AG04449 (cell line): ENCODE results near the gene HOXC5.

Source experiments
- CTCF ChIA-PET: fragments of 350-600 bp; formaldehyde crosslinking; extraction: SDS; loops from one replicate; lab custom pipeline; 2021; ENCODE audit warnings: antibody characterized with exemption; lab: Yijun Ruan, JAX
- POLR2A ChIA-PET: fragments of 400-600, 350-600 bp; formaldehyde crosslinking; extraction: SDS; loops from one replicate; lab custom pipeline; 2020; ENCODE audit warnings: antibody characterized with exemption, inconsistent platforms; lab: Yijun Ruan, JAX
- DNase-seq: peaks from one replicate; pipeline ENCODE4 v3.0.0-alpha.2; 2010; ENCODE audit warnings: low read depth, low spot score
- H3K4me3 ChIP-seq: 2 replicates; pipeline ENCODE4 v1.5.1; 2011; ENCODE audit warnings: low read depth, mild to moderate bottlenecking, control low read depth, low read length
- TF ChIP-seq, protein P1 (sequence below): IDR thresholded peaks from one replicate; pipeline ENCODE4 v1.5.1; 2011; ENCODE audit warnings: mild to moderate bottlenecking, moderate library complexity, low read length, control low read depth, inconsistent platforms; ENCODE audit not compliant: insufficient read depth; ENCODE audit errors: missing control alignments

The HOXC5 gene

DNA sequence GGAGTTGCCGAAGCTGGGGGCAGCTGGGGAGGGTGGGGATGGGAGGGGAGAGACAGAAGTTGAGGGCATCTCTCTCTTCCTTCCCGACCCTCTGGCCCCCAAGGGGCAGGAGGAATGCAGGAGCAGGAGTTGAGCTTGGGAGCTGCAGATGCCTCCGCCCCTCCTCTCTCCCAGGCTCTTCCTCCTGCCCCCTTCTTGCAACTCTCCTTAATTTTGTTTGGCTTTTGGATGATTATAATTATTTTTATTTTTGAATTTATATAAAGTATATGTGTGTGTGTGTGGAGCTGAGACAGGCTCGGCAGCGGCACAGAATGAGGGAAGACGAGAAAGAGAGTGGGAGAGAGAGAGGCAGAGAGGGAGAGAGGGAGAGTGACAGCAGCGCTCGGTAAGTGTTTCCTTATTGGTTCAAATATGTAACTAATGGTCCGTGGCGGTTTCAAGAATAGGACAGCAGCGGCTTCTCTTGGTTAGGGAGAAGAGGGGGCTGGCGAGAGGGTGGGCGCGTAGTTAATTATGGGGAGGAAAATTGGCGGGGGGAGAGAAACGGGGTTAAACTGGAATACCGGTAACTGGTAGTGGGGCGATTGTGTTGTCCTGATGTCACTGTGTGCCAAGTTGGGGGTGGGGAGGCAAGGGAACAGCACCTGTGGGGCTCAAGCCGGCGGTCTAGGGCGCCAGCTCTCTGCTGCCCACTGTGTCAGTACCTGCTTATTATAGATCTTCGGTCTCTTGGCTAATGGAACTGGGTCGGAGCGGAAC is 15.6 kb upstream of the HOXC5 start:
- no peak for DNase-seq
- H3K4me3 ChIP-seq, result peak overlapping the region; percentile 88
- TF ChIP-seq, protein P1, sequence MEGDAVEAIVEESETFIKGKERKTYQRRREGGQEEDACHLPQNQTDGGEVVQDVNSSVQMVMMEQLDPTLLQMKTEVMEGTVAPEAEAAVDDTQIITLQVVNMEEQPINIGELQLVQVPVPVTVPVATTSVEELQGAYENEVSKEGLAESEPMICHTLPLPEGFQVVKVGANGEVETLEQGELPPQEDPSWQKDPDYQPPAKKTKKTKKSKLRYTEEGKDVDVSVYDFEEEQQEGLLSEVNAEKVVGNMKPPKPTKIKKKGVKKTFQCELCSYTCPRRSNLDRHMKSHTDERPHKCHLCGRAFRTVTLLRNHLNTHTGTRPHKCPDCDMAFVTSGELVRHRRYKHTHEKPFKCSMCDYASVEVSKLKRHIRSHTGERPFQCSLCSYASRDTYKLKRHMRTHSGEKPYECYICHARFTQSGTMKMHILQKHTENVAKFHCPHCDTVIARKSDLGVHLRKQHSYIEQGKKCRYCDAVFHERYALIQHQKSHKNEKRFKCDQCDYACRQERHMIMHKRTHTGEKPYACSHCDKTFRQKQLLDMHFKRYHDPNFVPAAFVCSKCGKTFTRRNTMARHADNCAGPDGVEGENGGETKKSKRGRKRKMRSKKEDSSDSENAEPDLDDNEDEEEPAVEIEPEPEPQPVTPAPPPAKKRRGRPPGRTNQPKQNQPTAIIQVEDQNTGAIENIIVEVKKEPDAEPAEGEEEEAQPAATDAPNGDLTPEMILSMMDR, result no peak
- ChIA-PET CTCF (interaction anchor here (0.6 to 21.3 kb wide), 21 partner anchors 9 to 353 kb away, joined by 3 to 385 read pairs (median 5); partner anchors contain the start of genes HOXC10, HOXC5, HOXC6 and HOXC8), POLR2A (interaction anchor here (0.5 to 2.8 kb wide), 21 partner anchors 9 to 455 kb away, joined by 3 to 53 read pairs (median 4); partner anchors contain the start of genes HOXC10, HOXC5, HOXC6 and HOXC8)

DNA sequence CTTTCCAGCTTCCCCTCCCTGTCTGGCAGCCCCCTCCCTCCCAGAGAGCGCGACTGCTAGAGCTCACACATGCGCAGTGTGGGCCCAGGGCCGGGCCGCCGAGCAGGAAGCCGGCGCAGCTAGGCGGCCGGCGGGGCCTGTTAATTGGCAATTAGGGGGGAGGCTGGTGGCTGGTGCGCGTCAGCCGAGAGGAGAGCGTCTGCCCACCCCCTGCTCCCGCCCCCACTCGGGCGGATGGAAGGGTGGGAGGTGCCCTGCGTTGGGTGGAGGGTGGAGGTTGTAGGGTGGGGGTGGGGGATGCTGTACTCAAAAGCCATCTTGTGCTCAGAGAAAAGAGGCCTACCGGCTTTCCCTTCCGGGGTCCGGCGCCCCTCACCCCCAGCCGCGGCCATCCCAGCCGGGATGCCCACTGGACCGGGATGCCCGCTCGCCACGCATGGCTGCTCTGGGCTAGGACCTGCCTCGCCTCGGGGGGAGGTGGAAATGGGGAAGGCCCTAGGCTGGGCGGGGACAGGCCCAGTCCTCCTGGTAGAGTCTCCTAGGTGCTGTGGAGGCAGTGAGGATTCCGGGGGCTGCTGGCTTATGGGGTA is 14.9 kb upstream of the HOXC5 start:
- peak overlapping the region; percentile 88 for H3K4me3 ChIP-seq
- DNase-seq, result peak; percentile 82
- TF ChIP-seq, protein P1, result no peak
- CTCF ChIA-PET, result interaction anchor here (0.6 to 21.3 kb wide), 18 partner anchors 10 to 352 kb away, joined by 3 to 385 read pairs (median 5); partner anchors contain the start of genes HOXC10, HOXC5, HOXC6 and HOXC8
- POLR2A ChIA-PET, result interaction anchor here (0.6 to 2.8 kb wide), 18 partner anchors 10 to 178 kb away, joined by 3 to 53 read pairs (median 4); partner anchors contain the start of genes HOXC10, HOXC5, HOXC6 and HOXC8

DNA sequence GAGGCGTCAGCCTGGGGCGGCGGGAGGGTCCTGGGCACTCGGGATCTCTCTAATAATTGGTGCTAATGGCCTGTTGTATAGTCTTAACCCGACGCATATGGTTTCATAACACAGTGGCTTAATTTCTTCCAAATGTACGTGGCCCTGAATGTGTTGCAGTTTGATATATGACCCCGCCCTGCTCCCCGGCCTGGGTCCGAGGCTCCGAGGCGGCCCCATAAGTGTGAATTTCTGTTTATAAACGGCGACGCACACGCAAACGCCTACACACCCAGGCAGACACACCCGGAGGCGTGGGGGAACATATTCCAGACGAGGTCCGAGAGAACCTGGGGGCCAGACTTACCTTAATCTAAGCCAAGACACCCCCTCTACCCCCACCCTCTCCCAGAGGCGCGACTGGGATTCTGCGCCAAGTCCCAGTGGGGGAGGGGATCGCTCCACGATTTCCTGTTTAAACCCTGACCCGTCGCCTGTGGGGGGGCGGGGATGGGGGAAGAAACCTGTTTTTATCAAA is 14.3 kb upstream of the HOXC5 start:
- ChIA-PET CTCF (interaction anchor here (21.3 to 23.4 kb wide), 2 partner anchors 11 to 179 kb away, joined by 385 to 908 read pairs; partner anchors contain the start of genes HOXC5, HOXC6 and SMUG1), POLR2A (interaction anchor here (0.6 kb wide), 1 partner anchor 23 kb away, joined by 3 read pairs; no protein-coding TSS in a partner anchor)
- no peak for DNase-seq
- TF ChIP-seq, protein P1, result no peak
- H3K4me3 ChIP-seq, result peak overlapping the region; percentile 88

- ChIA-PET CTCF (interaction anchor here (5.8 to 23.4 kb wide), 2 partner anchors 13 to 179 kb away, joined by 55 to 908 read pairs; partner anchors contain the start of genes HOXC5 and SMUG1), POLR2A (no interaction called here)
- peak overlapping the region; percentile 88 for H3K4me3 ChIP-seq
- TF ChIP-seq, protein P1, result no peak
- no peak for DNase-seq
These were observed 13.6 kb upstream of the HOXC5 start for GRCh38 chr12:54019091-54019811.

DNA sequence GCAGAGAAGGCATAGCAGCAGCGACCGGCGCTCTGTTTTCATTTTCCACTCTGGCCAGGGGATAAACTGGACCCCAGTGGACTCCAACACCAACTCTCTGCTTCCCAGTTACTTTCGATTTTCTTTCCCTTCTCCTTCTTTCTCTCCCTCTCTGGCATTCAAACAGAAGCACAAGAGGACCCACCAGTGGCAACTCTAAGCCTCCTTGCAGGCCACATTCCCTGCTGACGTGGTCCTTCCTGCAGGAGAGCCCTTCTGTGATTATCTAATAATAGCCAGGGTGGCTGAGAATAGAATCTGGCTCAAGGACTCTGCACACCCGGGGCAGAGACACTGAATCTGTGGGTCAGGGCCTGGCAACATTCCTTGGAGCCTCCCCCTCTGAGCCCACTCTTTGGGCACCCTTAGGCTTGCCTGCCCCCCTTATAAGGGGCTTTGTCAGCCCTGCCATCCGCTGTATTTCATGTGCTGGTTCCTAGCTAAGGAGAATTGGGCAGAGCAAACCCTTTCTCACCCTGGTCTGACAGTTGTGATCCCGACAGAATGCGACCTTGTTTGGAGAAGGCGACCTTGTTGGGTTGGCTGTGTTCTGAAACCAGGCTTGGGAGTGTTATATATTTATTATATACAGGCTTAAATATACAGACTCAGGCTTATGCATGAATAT is 12.8 kb upstream of the HOXC5 start:
- TF ChIP-seq, protein P1, result no peak
- POLR2A ChIA-PET, result interaction anchor here (1.8 kb wide), 1 partner anchor 11 kb away, joined by 7 read pairs; the partner anchor contains the start of gene HOXC8
- no peak for DNase-seq
- CTCF ChIA-PET, result interaction anchor here (5.8 to 23.4 kb wide), 3 partner anchors 12 to 178 kb away, joined by 55 to 908 read pairs (median 385); partner anchors contain the start of genes HOXC5, HOXC8, HOXC9 and SMUG1
- H3K4me3 ChIP-seq, result peak overlapping the region; percentile 88
